KBM-7 (cell line): ENCODE results near the gene BDKRB1.
"Not testable (repeated sequence)": the region's sequence is repeated elsewhere in the genome, so short reads cannot be mapped to it uniquely, and the experiment has no call there.

Experiments
- DNase-seq: peaks from one replicate; pipeline ENCODE4 v3.0.0-alpha.2; 2015
- in situ Hi-C: fragments of 300-500 bp; cut with MboI; formaldehyde crosslinking; loops from 2 replicates; pipeline ENCODE4 v1.14.3; 2020; ENCODE audit warnings: low sequenced_read_pairs, low pct_unique_long_range_greater_than_20kb, mixed read lengths

BDKRB1 gene

GRCh38 chr14:96231526-96232130 lies 24.4 kb upstream of the BDKRB1 start:
- in situ Hi-C loops = no loop called here
- no peak for DNase-seq

- DNase-seq = no peak
- in situ Hi-C loops = no loop called here
Measured at GRCh38 chr14:96232506-96232905, 23.5 kb upstream of the BDKRB1 start.

- in situ Hi-C loops = no loop called here
- DNase-seq = no peak
Measured at GRCh38 chr14:96233661-96234060, 22.3 kb upstream of the BDKRB1 start.

GRCh38 chr14:96235426-96235825 lies 20.6 kb upstream of the BDKRB1 start:
- in situ Hi-C loops = no loop called here
- DNase-seq = no peak

GRCh38 chr14:96237641-96238040 lies 18.4 kb upstream of the BDKRB1 start:
- in situ Hi-C loops = no loop called here
- DNase-seq = no peak

GRCh38 chr14:96238676-96239265 lies 17.2 kb upstream of the BDKRB1 start:
- DNase-seq = no peak
- in situ Hi-C loops = no loop called here

GRCh38 chr14:96239711-96240141 lies 16.3 kb upstream of the BDKRB1 start:
- in situ Hi-C loops = no loop called here
- no peak for DNase-seq

GRCh38 chr14:96240641-96241040 lies 15.4 kb upstream of the BDKRB1 start:
- DNase-seq = no peak
- in situ Hi-C loops = no loop called here

GRCh38 chr14:96242126-96242525 lies 13.9 kb upstream of the BDKRB1 start:
- no peak for DNase-seq
- in situ Hi-C loops = no loop called here

GRCh38 chr14:96243785-96244184 lies 12.2 kb upstream of the BDKRB1 start:
- in situ Hi-C loops = no loop called here
- DNase-seq = no peak

- DNase-seq, in situ Hi-C loops: not testable (repeated sequence)
Measured at GRCh38 chr14:96245074-96245473, 10.9 kb upstream of the BDKRB1 start.

- no peak for DNase-seq
- in situ Hi-C loops = no loop called here
Measured at GRCh38 chr14:96245710-96246538, 10.1 kb upstream of the BDKRB1 start.

- DNase-seq = no peak
- in situ Hi-C loops = no loop called here
Measured at GRCh38 chr14:96246539-96246847, 9.5 kb upstream of the BDKRB1 start.

GRCh38 chr14:96247031-96247430 lies 9.0 kb upstream of the BDKRB1 start:
- in situ Hi-C loops = no loop called here
- no peak for DNase-seq

GRCh38 chr14:96249029-96249428 lies 7.0 kb upstream of the BDKRB1 start:
- DNase-seq = no peak
- in situ Hi-C loops = no loop called here

GRCh38 chr14:96250485-96250884 lies 5.5 kb upstream of the BDKRB1 start:
- in situ Hi-C loops = no loop called here

GRCh38 chr14:96251656-96252155 lies 4.3 kb upstream of the BDKRB1 start:
- in situ Hi-C loops = no loop called here
- no peak for DNase-seq

More at GRCh38 chr14:96250485-96250884, 5.5 kb upstream of the BDKRB1 start:
- no peak for DNase-seq

GRCh38 chr14:96252323-96252998 lies 3.5 kb upstream of the BDKRB1 start:
- in situ Hi-C loops = no loop called here

GRCh38 chr14:96252999-96253539 lies 2.9 kb upstream of the BDKRB1 start:
- no peak for DNase-seq
- in situ Hi-C loops = no loop called here

More at GRCh38 chr14:96252323-96252998, 3.5 kb upstream of the BDKRB1 start:
- no peak for DNase-seq
